Keratinocyte (primary cell): ENCODE results near the gene LLGL1.

ENCODE experiments used
- CTCF ChIP-seq, 3 experiments: IDR thresholded peaks in 1 of 3; conservative IDR thresholded peaks in 1 of 3; optimal IDR thresholded peaks in 1 of 3; 2 replicates in 2 of 3; 3 replicates in 1 of 3; pipeline versions ENCODE3 to v1.5.1; 2011; ENCODE audit warnings: low read length in 3 of 3, mild to moderate bottlenecking in 3 of 3, moderate library complexity in 2 of 3, control low read depth in 1 of 3, inconsistent platforms in 1 of 3; ENCODE audit not compliant: insufficient read depth in 2 of 3; ENCODE audit errors: extremely low read depth in 1 of 3
- EZH2 ChIP-seq: IDR thresholded peaks from one replicate; pipeline ENCODE4 v1.6.1; 2012; ENCODE audit warnings: inconsistent platforms, mild to moderate bottlenecking, low read length, moderate library complexity

- TF ChIP-seq CTCF (optimal IDR thresholded peaks at IDR 0.05 in 1 of 3, IDR thresholded peaks at IDR 0.05 in 1 of 3, conservative IDR thresholded peaks at IDR 0.05 in 1 of 3; ENCODE audit: extremely low read depth in 1 of 3, insufficient read depth in 2 of 3, low read length in 3 of 3): no peak
- no peak for TF ChIP-seq EZH2
These were observed 980 bp downstream of the LLGL1 start for GRCh38 chr17:18226284-18226945.
